Stimulated activated CD4-positive, alpha-beta T cell treated with anti-CD3 and anti-CD28 coated beads, TNF-alpha, amount 100 ng/mL, for 1 hour (primary cell): ENCODE results near the gene ZNF341.

Experiments
- DNase-seq, 3 donors: peaks; one replicate each; pipeline ENCODE4 v3.0.0-alpha.2; 2020; ENCODE audit warnings: low read depth in 3 of 3, low spot score in 1 of 3

ZNF341 gene

GRCh38 chr20:33822991-33823390 lies 91.2 kb downstream of the ZNF341 start:
- DNase-seq: no peak

- no peak for DNase-seq
Observed at GRCh38 chr20:33824852-33825251, 93.1 kb downstream of the ZNF341 start.

- no peak for DNase-seq
Observed at GRCh38 chr20:33825340-33826269, 93.8 kb downstream of the ZNF341 start.

- no peak for DNase-seq
Observed at GRCh38 chr20:33826270-33826897, 94.6 kb downstream of the ZNF341 start.

GRCh38 chr20:33827109-33827508 lies 95.3 kb downstream of the ZNF341 start:
- DNase-seq: no peak

- DNase-seq: no peak
Observed at GRCh38 chr20:33827634-33828325, 96.0 kb downstream of the ZNF341 start.

- DNase-seq: no peak
Observed at GRCh38 chr20:33828326-33828844, 96.6 kb downstream of the ZNF341 start.

GRCh38 chr20:33828967-33829560 lies 97.3 kb downstream of the ZNF341 start:
- no peak for DNase-seq

- no peak for DNase-seq
Observed at GRCh38 chr20:33829636-33830035, 97.8 kb downstream of the ZNF341 start.

- no peak for DNase-seq
Observed at GRCh38 chr20:33830371-33830770, 98.6 kb downstream of the ZNF341 start.

GRCh38 chr20:33832103-33832804 lies 100.5 kb downstream of the ZNF341 start:
- no peak for DNase-seq

- no peak for DNase-seq
Observed at GRCh38 chr20:33833333-33833732, 101.5 kb downstream of the ZNF341 start.

- no peak for DNase-seq
Observed at GRCh38 chr20:33835615-33836172, 103.9 kb downstream of the ZNF341 start.

GRCh38 chr20:33836277-33836676 lies 104.5 kb downstream of the ZNF341 start:
- DNase-seq: no peak

- no peak for DNase-seq
Observed at GRCh38 chr20:33837096-33837830, 105.5 kb downstream of the ZNF341 start.

- no peak for DNase-seq
Observed at GRCh38 chr20:33838035-33838864, 106.5 kb downstream of the ZNF341 start.

GRCh38 chr20:33839591-33839990 lies 107.8 kb downstream of the ZNF341 start:
- DNase-seq: no peak

GRCh38 chr20:33840160-33840559 lies 108.4 kb downstream of the ZNF341 start:
- no peak for DNase-seq
